ENCODE data around the gene KCTD2. TPM values are rescaled to one million over a fixed set of nuclear protein-coding genes. Genes with fewer than 3 reads are reported as not detected.

KCTD2 gene
- total and polyA plus RNA-seq, 2 of the 13 experiments (the other 11 are each of a cell fraction or from before 2014, with no cell fraction given): 28.3 to 32.6 TPM

DNA sequence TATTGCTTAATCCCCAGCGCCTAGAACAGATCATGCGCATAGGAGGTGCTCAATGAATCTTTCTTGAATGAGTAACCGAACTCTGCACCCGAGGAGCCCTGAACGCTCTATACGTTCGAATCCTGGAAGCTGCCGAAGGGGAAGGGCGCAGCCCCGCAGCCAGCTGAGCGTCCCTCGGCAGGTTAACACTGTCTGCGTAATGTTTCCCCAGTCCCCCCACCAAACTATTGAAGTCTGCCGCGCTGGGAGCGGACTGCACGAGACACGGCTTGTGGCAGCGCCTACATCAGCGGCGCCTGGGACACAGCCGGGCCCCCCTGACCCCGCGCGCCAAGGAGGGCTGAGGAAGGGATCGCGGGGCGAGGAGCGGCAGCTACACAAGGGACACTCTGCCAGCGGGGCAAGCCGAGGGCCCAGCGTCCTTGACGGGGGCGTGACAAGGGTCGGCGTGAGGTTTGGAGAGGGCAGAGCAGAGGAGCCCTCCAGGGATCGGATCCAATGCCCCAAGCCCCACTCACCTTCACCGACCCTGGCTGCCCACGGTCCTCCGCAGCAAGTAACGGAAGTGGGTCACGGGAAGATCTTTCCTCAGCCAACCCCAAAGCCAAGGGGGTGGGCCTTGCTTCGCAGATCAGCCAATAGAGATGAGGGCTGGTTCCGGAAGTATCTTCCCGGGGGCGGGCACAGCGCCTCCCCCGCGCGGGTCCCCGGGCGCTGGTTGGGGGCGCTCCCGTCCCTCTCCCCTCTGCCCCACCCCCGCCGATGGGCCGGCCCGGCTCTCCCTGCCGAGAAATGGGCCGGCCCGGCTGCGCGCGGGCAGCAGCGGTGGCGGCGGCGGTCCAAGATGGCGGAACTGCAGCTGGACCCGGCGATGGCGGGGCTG is at the start of gene KCTD2, which contains the start of gene ATP5PD (continued):
- TF ChIP-seq, protein P1, sequence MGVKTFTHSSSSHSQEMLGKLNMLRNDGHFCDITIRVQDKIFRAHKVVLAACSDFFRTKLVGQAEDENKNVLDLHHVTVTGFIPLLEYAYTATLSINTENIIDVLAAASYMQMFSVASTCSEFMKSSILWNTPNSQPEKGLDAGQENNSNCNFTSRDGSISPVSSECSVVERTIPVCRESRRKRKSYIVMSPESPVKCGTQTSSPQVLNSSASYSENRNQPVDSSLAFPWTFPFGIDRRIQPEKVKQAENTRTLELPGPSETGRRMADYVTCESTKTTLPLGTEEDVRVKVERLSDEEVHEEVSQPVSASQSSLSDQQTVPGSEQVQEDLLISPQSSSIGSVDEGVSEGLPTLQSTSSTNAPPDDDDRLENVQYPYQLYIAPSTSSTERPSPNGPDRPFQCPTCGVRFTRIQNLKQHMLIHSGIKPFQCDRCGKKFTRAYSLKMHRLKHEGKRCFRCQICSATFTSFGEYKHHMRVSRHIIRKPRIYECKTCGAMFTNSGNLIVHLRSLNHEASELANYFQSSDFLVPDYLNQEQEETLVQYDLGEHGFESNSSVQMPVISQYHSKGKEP (CRISPR knock-in tag; IDR thresholded peaks at IDR 0.05): no peak
- TF ChIP-seq, protein P2, sequence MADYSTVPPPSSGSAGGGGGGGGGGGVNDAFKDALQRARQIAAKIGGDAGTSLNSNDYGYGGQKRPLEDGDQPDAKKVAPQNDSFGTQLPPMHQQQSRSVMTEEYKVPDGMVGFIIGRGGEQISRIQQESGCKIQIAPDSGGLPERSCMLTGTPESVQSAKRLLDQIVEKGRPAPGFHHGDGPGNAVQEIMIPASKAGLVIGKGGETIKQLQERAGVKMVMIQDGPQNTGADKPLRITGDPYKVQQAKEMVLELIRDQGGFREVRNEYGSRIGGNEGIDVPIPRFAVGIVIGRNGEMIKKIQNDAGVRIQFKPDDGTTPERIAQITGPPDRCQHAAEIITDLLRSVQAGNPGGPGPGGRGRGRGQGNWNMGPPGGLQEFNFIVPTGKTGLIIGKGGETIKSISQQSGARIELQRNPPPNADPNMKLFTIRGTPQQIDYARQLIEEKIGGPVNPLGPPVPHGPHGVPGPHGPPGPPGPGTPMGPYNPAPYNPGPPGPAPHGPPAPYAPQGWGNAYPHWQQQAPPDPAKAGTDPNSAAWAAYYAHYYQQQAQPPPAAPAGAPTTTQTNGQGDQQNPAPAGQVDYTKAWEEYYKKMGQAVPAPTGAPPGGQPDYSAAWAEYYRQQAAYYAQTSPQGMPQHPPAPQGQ (CRISPR knock-in tag; IDR thresholded peaks at IDR 0.05; ENCODE audit: borderline replicate concordance): no peak
- TF ChIP-seq SIN3A (IDR thresholded peaks at IDR 0.05; ENCODE audit: borderline replicate concordance, low read depth, low read length): no peak
- no peak for TF ChIP-seq CENPT (CRISPR knock-in tag; IDR thresholded peaks at IDR 0.05; ENCODE audit: low read depth)
- TF ChIP-seq, protein P3, sequence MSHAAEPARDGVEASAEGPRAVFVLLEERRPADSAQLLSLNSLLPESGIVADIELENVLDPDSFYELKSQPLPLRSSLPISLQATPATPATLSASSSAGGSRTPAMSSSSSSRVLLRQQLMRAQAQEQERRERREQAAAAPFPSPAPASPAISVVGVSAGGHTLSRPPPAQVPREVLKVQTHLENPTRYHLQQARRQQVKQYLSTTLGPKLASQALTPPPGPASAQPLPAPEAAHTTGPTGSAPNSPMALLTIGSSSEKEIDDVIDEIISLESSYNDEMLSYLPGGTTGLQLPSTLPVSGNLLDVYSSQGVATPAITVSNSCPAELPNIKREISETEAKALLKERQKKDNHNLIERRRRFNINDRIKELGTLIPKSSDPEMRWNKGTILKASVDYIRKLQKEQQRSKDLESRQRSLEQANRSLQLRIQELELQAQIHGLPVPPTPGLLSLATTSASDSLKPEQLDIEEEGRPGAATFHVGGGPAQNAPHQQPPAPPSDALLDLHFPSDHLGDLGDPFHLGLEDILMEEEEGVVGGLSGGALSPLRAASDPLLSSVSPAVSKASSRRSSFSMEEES (CRISPR knock-in tag; IDR thresholded peaks at IDR 0.05): peak; percentile 51; the same call in 1 of the 2 replicates
- TF ChIP-seq POLR2AphosphoS2 (IDR thresholded peaks at IDR 0.05; ENCODE audit: low read depth, low read length): peak; percentile 84
- TF ChIP-seq ZNF530 (CRISPR knock-in tag; IDR thresholded peaks at IDR 0.05; ENCODE audit: low read depth): no peak
- TF ChIP-seq SAP130 (CRISPR knock-in tag; IDR thresholded peaks at IDR 0.05; ENCODE audit: low read depth): peak; percentile 95
- peak; percentile 73 for TF ChIP-seq DMAP1 (CRISPR knock-in tag; IDR thresholded peaks at IDR 0.05)
- TF ChIP-seq, protein P4, sequence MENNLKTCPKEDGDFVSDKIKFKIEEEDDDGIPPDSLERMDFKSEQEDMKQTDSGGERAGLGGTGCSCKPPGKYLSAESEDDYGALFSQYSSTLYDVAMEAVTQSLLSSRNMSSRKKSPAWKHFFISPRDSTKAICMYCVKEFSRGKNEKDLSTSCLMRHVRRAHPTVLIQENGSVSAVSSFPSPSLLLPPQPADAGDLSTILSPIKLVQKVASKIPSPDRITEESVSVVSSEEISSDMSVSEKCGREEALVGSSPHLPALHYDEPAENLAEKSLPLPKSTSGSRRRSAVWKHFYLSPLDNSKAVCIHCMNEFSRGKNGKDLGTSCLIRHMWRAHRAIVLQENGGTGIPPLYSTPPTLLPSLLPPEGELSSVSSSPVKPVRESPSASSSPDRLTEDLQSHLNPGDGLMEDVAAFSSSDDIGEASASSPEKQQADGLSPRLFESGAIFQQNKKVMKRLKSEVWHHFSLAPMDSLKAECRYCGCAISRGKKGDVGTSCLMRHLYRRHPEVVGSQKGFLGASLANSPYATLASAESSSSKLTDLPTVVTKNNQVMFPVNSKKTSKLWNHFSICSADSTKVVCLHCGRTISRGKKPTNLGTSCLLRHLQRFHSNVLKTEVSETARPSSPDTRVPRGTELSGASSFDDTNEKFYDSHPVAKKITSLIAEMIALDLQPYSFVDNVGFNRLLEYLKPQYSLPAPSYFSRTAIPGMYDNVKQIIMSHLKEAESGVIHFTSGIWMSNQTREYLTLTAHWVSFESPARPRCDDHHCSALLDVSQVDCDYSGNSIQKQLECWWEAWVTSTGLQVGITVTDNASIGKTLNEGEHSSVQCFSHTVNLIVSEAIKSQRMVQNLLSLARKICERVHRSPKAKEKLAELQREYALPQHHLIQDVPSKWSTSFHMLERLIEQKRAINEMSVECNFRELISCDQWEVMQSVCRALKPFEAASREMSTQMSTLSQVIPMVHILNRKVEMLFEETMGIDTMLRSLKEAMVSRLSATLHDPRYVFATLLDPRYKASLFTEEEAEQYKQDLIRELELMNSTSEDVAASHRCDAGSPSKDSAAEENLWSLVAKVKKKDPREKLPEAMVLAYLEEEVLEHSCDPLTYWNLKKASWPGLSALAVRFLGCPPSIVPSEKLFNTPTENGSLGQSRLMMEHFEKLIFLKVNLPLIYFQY (CRISPR knock-in tag; IDR thresholded peaks at IDR 0.05; ENCODE audit: borderline replicate concordance): peak; percentile 99
- no peak for TF ChIP-seq ZNF75D (CRISPR knock-in tag; IDR thresholded peaks at IDR 0.05; ENCODE audit: borderline replicate concordance)
- TF ChIP-seq, protein P5, sequence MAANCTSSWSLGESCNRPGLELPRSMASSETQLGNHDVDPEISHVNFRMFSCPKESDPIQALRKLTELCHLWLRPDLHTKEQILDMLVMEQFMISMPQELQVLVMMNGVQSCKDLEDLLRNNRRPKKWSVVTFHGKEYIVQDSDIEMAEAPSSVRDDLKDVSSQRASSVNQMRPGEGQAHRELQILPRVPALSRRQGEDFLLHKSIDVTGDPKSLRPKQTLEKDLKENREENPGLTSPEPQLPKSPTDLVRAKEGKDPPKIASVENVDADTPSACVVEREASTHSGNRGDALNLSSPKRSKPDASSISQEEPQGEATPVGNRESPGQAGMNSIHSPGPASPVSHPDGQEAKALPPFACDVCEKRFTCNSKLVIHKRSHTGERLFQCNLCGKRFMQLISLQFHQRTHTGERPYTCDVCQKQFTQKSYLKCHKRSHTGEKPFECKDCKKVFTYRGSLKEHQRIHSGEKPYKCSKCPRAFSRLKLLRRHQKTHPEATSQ (CRISPR knock-in tag; IDR thresholded peaks at IDR 0.05; ENCODE audit: borderline replicate concordance): 0 out of 2 replicates have a peak, but pooled peaks have one; percentile 47
- peak; percentile 68; the same call in 1 of the 2 replicates for TF ChIP-seq SMAD3 (CRISPR knock-in tag; IDR thresholded peaks at IDR 0.05)
- 0 out of 2 replicates have a peak, but pooled peaks have one; percentile 34 for TF ChIP-seq MIXL1 (CRISPR knock-in tag; IDR thresholded peaks at IDR 0.05)
- no peak for TF ChIP-seq ADNP (CRISPR knock-in tag; IDR thresholded peaks at IDR 0.05)
- TF ChIP-seq XRCC5 (optimal IDR thresholded peaks at IDR 0.05; ENCODE audit: low read length): peak; percentile 52
- TF ChIP-seq NRL (CRISPR knock-in tag; IDR thresholded peaks at IDR 0.05; ENCODE audit: borderline replicate concordance): peak; percentile 96
- TF ChIP-seq ZNF235 (CRISPR knock-in tag; IDR thresholded peaks at IDR 0.05; ENCODE audit: borderline replicate concordance): peak; percentile 86; the same call in 1 of the 2 replicates

Measured in HepG2 (cell line).